Colonic mucosa (tissue), 4 donors: ENCODE data around the gene TF. TPM values are rescaled to one million over a fixed set of nuclear protein-coding genes. Genes with fewer than 3 reads are reported as not detected.

ENCODE experiments used
- DNase-seq: peaks from one replicate; pipeline ENCODE4 v3.0.0-alpha.2; 2020
- H3K27ac ChIP-seq: fragments of 200-600 bp; one replicate; pipeline ENCODE4 v1.8.0; 2021
- H3K27me3 ChIP-seq: fragments of 200-600 bp; one replicate; pipeline ENCODE4 v1.8.0; 2021
- H3K36me3 ChIP-seq: fragments of 200-600 bp; one replicate; pipeline ENCODE4 v1.8.0; 2021
- H3K4me1 ChIP-seq: fragments of 200-600 bp; one replicate; pipeline ENCODE4 v1.8.0; 2021; ENCODE audit warnings: mild to moderate bottlenecking
- H3K4me3 ChIP-seq: fragments of 200-600 bp; one replicate; pipeline ENCODE4 v1.8.0; 2021
- H3K9ac ChIP-seq, 2 donors: one replicate each; pipeline ENCODE4 v1.7.0; 2013; ENCODE audit warnings: control low read depth in 2 of 2, low read depth in 2 of 2, low read length in 2 of 2
- H3K9me3 ChIP-seq: fragments of 200-600 bp; one replicate; pipeline ENCODE4 v1.8.0; 2021
- CTCF ChIP-seq: fragments of 200-600 bp; IDR thresholded peaks from one replicate; pipeline ENCODE4 v1.8.0; 2022; ENCODE audit warnings: antibody characterized with exemption, mild to moderate bottlenecking
- intact Hi-C: fragments of 100-400 bp; cut with DNase I; formaldehyde crosslinking; loops from one replicate; pipeline ENCODE4 v1.14.1; 2022
- total RNA-seq, 2 donors: library from RNA; stranded (reverse); fragmentation: NEBNext Ultra II Directional in 1 of 2; extraction: Animal tissue kit (Norgen Biotek cat#: 25700) in 1 of 2; gene quantifications; one replicate each; pipeline ENCODE4 v1.2.1, GENCODE V29; 2021
- donor health status: healthy.
- donor health status: DM: no; HTN: no; CAD: no.
- donor health status: DM: no; HTN: no; CAD: no.

Gene TF
- total RNA-seq, 2 donors from 2014 or later, result 3.2 to 18.6 TPM

- intact Hi-C loops, result no loop called here
- Histone ChIP-seq H3K27me3 (no peaks in the 10 kb centered on the region), H3K9ac (no peak overlapping the region), H3K9me3 (no peaks in the 10 kb centered on the region), H3K4me1 (no peaks in the 10 kb centered on the region), H3K27ac (no peak overlapping the region), H3K36me3 (no peaks in the 10 kb centered on the region), H3K4me3 (no peak overlapping the region)
- TF ChIP-seq CTCF, result no peak
- DNase-seq, result no peak
These were observed 93.0 kb downstream of the TF start for GRCh38 chr3:133838916-133839800.

- no peak for TF ChIP-seq CTCF
- H3K27ac ChIP-seq, result no peak overlapping the region
- no peak overlapping the region for H3K4me3 ChIP-seq
- no peaks in the 10 kb centered on the region for H3K27me3 ChIP-seq
- intact Hi-C loops, result no loop called here
- no peaks in the 10 kb centered on the region for H3K4me1 ChIP-seq
- no peak for DNase-seq
- H3K9ac ChIP-seq, result no peak overlapping the region
- H3K36me3 ChIP-seq, result no peaks in the 10 kb centered on the region
- H3K9me3 ChIP-seq, result no peaks in the 10 kb centered on the region
These were observed 94.0 kb downstream of the TF start for GRCh38 chr3:133840055-133840737.

GRCh38 chr3:133840767-133841166 lies 94.6 kb downstream of the TF start:
- Histone ChIP-seq H3K9ac (no peak overlapping the region), H3K27ac (no peak overlapping the region), H3K36me3 (no peaks in the 10 kb centered on the region), H3K4me1 (no peaks in the 10 kb centered on the region), H3K4me3 (no peak overlapping the region), H3K27me3 (no peaks in the 10 kb centered on the region), H3K9me3 (no peaks in the 10 kb centered on the region)
- intact Hi-C loops, result no loop called here
- no peak for TF ChIP-seq CTCF
- DNase-seq, result no peak

GRCh38 chr3:133841196-133841595 lies 95.0 kb downstream of the TF start:
- no peak for TF ChIP-seq CTCF
- Histone ChIP-seq H3K27ac (no peak overlapping the region), H3K9ac (no peak overlapping the region), H3K36me3 (no peaks in the 10 kb centered on the region), H3K9me3 (no peaks in the 10 kb centered on the region), H3K27me3 (no peaks in the 10 kb centered on the region), H3K4me3 (no peak overlapping the region), H3K4me1 (no peaks in the 10 kb centered on the region)
- no peak for DNase-seq
- intact Hi-C loops, result no loop called here

- no peak overlapping the region for H3K9ac ChIP-seq
- no peaks in the 10 kb centered on the region for H3K27me3 ChIP-seq
- TF ChIP-seq CTCF, result no peak
- no peak overlapping the region for H3K27ac ChIP-seq
- H3K9me3 ChIP-seq, result no peaks in the 10 kb centered on the region
- intact Hi-C loops, result no loop called here
- no peak overlapping the region for H3K4me3 ChIP-seq
- H3K36me3 ChIP-seq, result no peaks in the 10 kb centered on the region
- no peak for DNase-seq
- H3K4me1 ChIP-seq, result no peaks in the 10 kb centered on the region
These were observed 96.0 kb downstream of the TF start for GRCh38 chr3:133842158-133842557.
